Measurements from ENCODE around the gene BMAL2.

The BMAL2 gene

GRCh38 chr12:27331927-27332324 lies 710 bp upstream of the BMAL2 start:
- H2BK120ac ChIP-seq (ENCODE audit: low read depth, low read length): no peak overlapping the region
- no peak overlapping the region for H3K4ac ChIP-seq (ENCODE audit: low read length)
- H3K14ac ChIP-seq (ENCODE audit: low read length): no peak overlapping the region
- H3K36me3 ChIP-seq (replicated peaks in 1 of 2; ENCODE audit: control insufficient read depth in 2 of 2, insufficient read depth in 2 of 2, low read length in 2 of 2): peaks cover 0 to 8% of the 10 kb centered on the region in 2 donors
- peak overlapping the region; percentile 92 for H2AFZ ChIP-seq (ENCODE audit: low read length)
- no peak overlapping the region for H4K8ac ChIP-seq (ENCODE audit: low read depth, low read length)
- H2AK5ac ChIP-seq (ENCODE audit: low read depth, low read length): no peak overlapping the region
- H4K91ac ChIP-seq (ENCODE audit: low read depth, low read length, poor library complexity): no peak overlapping the region
- peaks cover 7 to 16% of the 10 kb centered on the region in 2 donors for H3K4me1 ChIP-seq (ENCODE audit: control insufficient read depth in 2 of 2, insufficient read depth in 1 of 2, low read depth in 1 of 2, low read length in 2 of 2)
- no peak overlapping the region for H3K9ac ChIP-seq (ENCODE audit: low read depth, low read length, poor library complexity)
- H3K79me1 ChIP-seq (ENCODE audit: low read depth, low read length): no peaks in the 10 kb centered on the region
- no peak overlapping the region for H2BK12ac ChIP-seq (ENCODE audit: low read length)
- no peak overlapping the region for H2BK5ac ChIP-seq (ENCODE audit: low read length)
- H3K27ac ChIP-seq (replicated peaks; ENCODE audit: low read length): no peak overlapping the region
- H3K18ac ChIP-seq (ENCODE audit: low read length): no peak overlapping the region
- H3K4me3 ChIP-seq (ENCODE audit: low read length in 2 of 2): peak overlapping the region in 1 of 2 donors; percentile 70
- no peak overlapping the region for H3K23ac ChIP-seq (ENCODE audit: low read depth, low read length, poor library complexity)
- DNase-seq (ENCODE audit: low spot score): no peak
- no peaks in the 10 kb centered on the region for H3K9me3 ChIP-seq (replicated peaks in 1 of 2; ENCODE audit: control insufficient read depth in 2 of 2, insufficient read depth in 1 of 2, low read depth in 1 of 2, low read length in 2 of 2)
- WGBS, 2 donors (ENCODE audit: extremely low coverage in 2 of 2, insufficient read length in 2 of 2, insufficient replicate concordance in 1 of 2): no CpG with 5 or more reads among the region's 3 CpGs
- H3K4me2 ChIP-seq (ENCODE audit: insufficient read depth, low read length, poor library complexity, severe bottlenecking): peak overlapping the region; percentile 90
- H2BK15ac ChIP-seq (ENCODE audit: low read length): no peak overlapping the region
- H3K27me3 ChIP-seq (ENCODE audit: control insufficient read depth in 3 of 3, insufficient read depth in 3 of 3, low read depth in 1 of 3, low read length in 3 of 3): peaks cover 0 to 19% (median 0%) of the 10 kb centered on the region in 3 experiments

GRCh38 chr12:27332407-27332713 lies 276 bp upstream of the BMAL2 start:
- H3K9me3 ChIP-seq (replicated peaks in 1 of 2; ENCODE audit: control insufficient read depth in 2 of 2, insufficient read depth in 1 of 2, low read depth in 1 of 2, low read length in 2 of 2): peaks cover 0 to 1% of the 10 kb centered on the region in 2 donors
- H4K8ac ChIP-seq (ENCODE audit: low read depth, low read length): no peak overlapping the region
- H3K18ac ChIP-seq (ENCODE audit: low read length): peak overlapping the region; percentile 69
- H4K91ac ChIP-seq (ENCODE audit: low read depth, low read length, poor library complexity): no peak overlapping the region
- H3K4me3 ChIP-seq (ENCODE audit: low read length in 2 of 2): peak overlapping the region; percentile 70 to 88
- H3K27me3 ChIP-seq (ENCODE audit: control insufficient read depth in 3 of 3, insufficient read depth in 3 of 3, low read depth in 1 of 3, low read length in 3 of 3): peaks cover 0 to 20% (median 0%) of the 10 kb centered on the region in 3 experiments
- no peak overlapping the region for H2BK12ac ChIP-seq (ENCODE audit: low read length)
- H2BK15ac ChIP-seq (ENCODE audit: low read length): no peak overlapping the region
- peaks cover 0 to 6% of the 10 kb centered on the region in 2 donors for H3K36me3 ChIP-seq (replicated peaks in 1 of 2; ENCODE audit: control insufficient read depth in 2 of 2, insufficient read depth in 2 of 2, low read length in 2 of 2)
- no peak overlapping the region for H2BK120ac ChIP-seq (ENCODE audit: low read depth, low read length)
- H2AK5ac ChIP-seq (ENCODE audit: low read depth, low read length): no peak overlapping the region
- H2AFZ ChIP-seq (ENCODE audit: low read length): peak overlapping the region; percentile 92
- H3K4ac ChIP-seq (ENCODE audit: low read length): no peak overlapping the region
- no peak for DNase-seq (ENCODE audit: low spot score)
- H3K27ac ChIP-seq (replicated peaks; ENCODE audit: low read length): no peak overlapping the region
- no peak overlapping the region for H2BK5ac ChIP-seq (ENCODE audit: low read length)
- H3K14ac ChIP-seq (ENCODE audit: low read length): no peak overlapping the region
- WGBS, 2 donors (ENCODE audit: extremely low coverage in 2 of 2, insufficient read length in 2 of 2, insufficient replicate concordance in 1 of 2): no CpG with 5 or more reads among the region's 10 CpGs
- peak overlapping the region; percentile 90 for H3K4me2 ChIP-seq (ENCODE audit: insufficient read depth, low read length, poor library complexity, severe bottlenecking)
- H3K79me1 ChIP-seq (ENCODE audit: low read depth, low read length): no peaks in the 10 kb centered on the region
- no peak overlapping the region for H3K23ac ChIP-seq (ENCODE audit: low read depth, low read length, poor library complexity)
- peaks cover 7 to 16% of the 10 kb centered on the region in 2 donors for H3K4me1 ChIP-seq (ENCODE audit: control insufficient read depth in 2 of 2, insufficient read depth in 1 of 2, low read depth in 1 of 2, low read length in 2 of 2)
- no peak overlapping the region for H3K9ac ChIP-seq (ENCODE audit: low read depth, low read length, poor library complexity)

GRCh38 chr12:27333403-27334009 lies 870 bp downstream of the BMAL2 start:
- Histone ChIP-seq H3K27me3 (ENCODE audit: control insufficient read depth in 3 of 3, insufficient read depth in 3 of 3, low read depth in 1 of 3, low read length in 3 of 3) (peaks cover 0 to 21% (median 0%) of the 10 kb centered on the region in 3 experiments), H3K18ac (ENCODE audit: low read length) (peak overlapping the region; percentile 92), H3K4me1 (ENCODE audit: control insufficient read depth in 2 of 2, insufficient read depth in 1 of 2, low read depth in 1 of 2, low read length in 2 of 2) (peaks cover 7 to 16% of the 10 kb centered on the region in 2 donors), H2BK12ac (ENCODE audit: low read length) (no peak overlapping the region), H3K4me3 (ENCODE audit: low read length in 2 of 2) (peak overlapping the region; percentile 70 to 88), H2BK120ac (ENCODE audit: low read depth, low read length) (no peak overlapping the region), H4K91ac (ENCODE audit: low read depth, low read length, poor library complexity) (no peak overlapping the region), H3K23ac (ENCODE audit: low read depth, low read length, poor library complexity) (no peak overlapping the region), H3K4ac (ENCODE audit: low read length) (no peak overlapping the region), H3K9ac (ENCODE audit: low read depth, low read length, poor library complexity) (peak overlapping the region; percentile 79), H2BK5ac (ENCODE audit: low read length) (no peak overlapping the region), H3K79me1 (ENCODE audit: low read depth, low read length) (no peaks in the 10 kb centered on the region), H3K27ac (replicated peaks; ENCODE audit: low read length) (no peak overlapping the region), H4K8ac (ENCODE audit: low read depth, low read length) (no peak overlapping the region), H2AK5ac (ENCODE audit: low read depth, low read length) (no peak overlapping the region), H2AFZ (ENCODE audit: low read length) (peak overlapping the region; percentile 92), H2BK15ac (ENCODE audit: low read length) (no peak overlapping the region), H3K36me3 (replicated peaks in 1 of 2; ENCODE audit: control insufficient read depth in 2 of 2, insufficient read depth in 2 of 2, low read length in 2 of 2) (no peaks in the 10 kb centered on the region), H3K9me3 (replicated peaks in 1 of 2; ENCODE audit: control insufficient read depth in 2 of 2, insufficient read depth in 1 of 2, low read depth in 1 of 2, low read length in 2 of 2) (peaks cover 0 to 2% of the 10 kb centered on the region in 2 donors), H3K14ac (ENCODE audit: low read length) (no peak overlapping the region), H3K4me2 (ENCODE audit: insufficient read depth, low read length, poor library complexity, severe bottlenecking) (peak overlapping the region; percentile 90)
- DNase-seq (ENCODE audit: low spot score): peak; percentile 9
- WGBS, 2 donors (ENCODE audit: extremely low coverage in 2 of 2, insufficient read length in 2 of 2, insufficient replicate concordance in 1 of 2): no CpG with 5 or more reads among the region's 40 CpGs

- no peak overlapping the region for H2BK120ac ChIP-seq (ENCODE audit: low read depth, low read length)
Observed at GRCh38 chr12:27334042-27334720, 1.5 kb downstream of the BMAL2 start.

More at GRCh38 chr12:27334042-27334720, 1.5 kb downstream of the BMAL2 start:
- no CpG with 5 or more reads among the region's 7 CpGs for WGBS, 2 donors (ENCODE audit: extremely low coverage in 2 of 2, insufficient read length in 2 of 2, insufficient replicate concordance in 1 of 2)
- Histone ChIP-seq H3K9me3 (replicated peaks in 1 of 2; ENCODE audit: control insufficient read depth in 2 of 2, insufficient read depth in 1 of 2, low read depth in 1 of 2, low read length in 2 of 2) (peaks cover 0 to 2% of the 10 kb centered on the region in 2 donors), H2BK15ac (ENCODE audit: low read length) (no peak overlapping the region), H3K36me3 (replicated peaks in 1 of 2; ENCODE audit: control insufficient read depth in 2 of 2, insufficient read depth in 2 of 2, low read length in 2 of 2) (no peaks in the 10 kb centered on the region), H3K4me2 (ENCODE audit: insufficient read depth, low read length, poor library complexity, severe bottlenecking) (no peak overlapping the region), H2BK12ac (ENCODE audit: low read length) (no peak overlapping the region), H3K4me1 (ENCODE audit: control insufficient read depth in 2 of 2, insufficient read depth in 1 of 2, low read depth in 1 of 2, low read length in 2 of 2) (peaks cover 7 to 16% of the 10 kb centered on the region in 2 donors), H3K14ac (ENCODE audit: low read length) (no peak overlapping the region), H3K4me3 (ENCODE audit: low read length in 2 of 2) (peak overlapping the region in 1 of 2 donors; percentile 70), H3K23ac (ENCODE audit: low read depth, low read length, poor library complexity) (no peak overlapping the region), H3K9ac (ENCODE audit: low read depth, low read length, poor library complexity) (no peak overlapping the region), H2AFZ (ENCODE audit: low read length) (peak overlapping the region; percentile 92), H3K27ac (replicated peaks; ENCODE audit: low read length) (no peak overlapping the region), H4K8ac (ENCODE audit: low read depth, low read length) (no peak overlapping the region), H4K91ac (ENCODE audit: low read depth, low read length, poor library complexity) (no peak overlapping the region), H2BK5ac (ENCODE audit: low read length) (no peak overlapping the region), H3K18ac (ENCODE audit: low read length) (no peak overlapping the region), H3K27me3 (ENCODE audit: control insufficient read depth in 3 of 3, insufficient read depth in 3 of 3, low read depth in 1 of 3, low read length in 3 of 3) (peaks cover 0 to 21% (median 0%) of the 10 kb centered on the region in 3 experiments), H3K79me1 (ENCODE audit: low read depth, low read length) (no peaks in the 10 kb centered on the region), H2AK5ac (ENCODE audit: low read depth, low read length) (no peak overlapping the region), H3K4ac (ENCODE audit: low read length) (no peak overlapping the region)
- DNase-seq (ENCODE audit: low spot score): no peak

All from neuronal stem cell (in vitro differentiated cells).